Measurements from ENCODE around the gene DYRK1B.

GRCh38 chr19:39816287-39817048 is 17.5 kb downstream of the DYRK1B start:
- TF ChIP-seq, protein P1, sequence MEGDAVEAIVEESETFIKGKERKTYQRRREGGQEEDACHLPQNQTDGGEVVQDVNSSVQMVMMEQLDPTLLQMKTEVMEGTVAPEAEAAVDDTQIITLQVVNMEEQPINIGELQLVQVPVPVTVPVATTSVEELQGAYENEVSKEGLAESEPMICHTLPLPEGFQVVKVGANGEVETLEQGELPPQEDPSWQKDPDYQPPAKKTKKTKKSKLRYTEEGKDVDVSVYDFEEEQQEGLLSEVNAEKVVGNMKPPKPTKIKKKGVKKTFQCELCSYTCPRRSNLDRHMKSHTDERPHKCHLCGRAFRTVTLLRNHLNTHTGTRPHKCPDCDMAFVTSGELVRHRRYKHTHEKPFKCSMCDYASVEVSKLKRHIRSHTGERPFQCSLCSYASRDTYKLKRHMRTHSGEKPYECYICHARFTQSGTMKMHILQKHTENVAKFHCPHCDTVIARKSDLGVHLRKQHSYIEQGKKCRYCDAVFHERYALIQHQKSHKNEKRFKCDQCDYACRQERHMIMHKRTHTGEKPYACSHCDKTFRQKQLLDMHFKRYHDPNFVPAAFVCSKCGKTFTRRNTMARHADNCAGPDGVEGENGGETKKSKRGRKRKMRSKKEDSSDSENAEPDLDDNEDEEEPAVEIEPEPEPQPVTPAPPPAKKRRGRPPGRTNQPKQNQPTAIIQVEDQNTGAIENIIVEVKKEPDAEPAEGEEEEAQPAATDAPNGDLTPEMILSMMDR (conservative IDR thresholded peaks at IDR 0.05 in 1 of 2, IDR thresholded peaks at IDR 0.05 in 1 of 2; ENCODE audit: extremely low read depth in 1 of 2, insufficient read depth in 1 of 2, low read depth in 1 of 2, low read length in 2 of 2) = no peak
- no peak for TF ChIP-seq EZH2 (IDR thresholded peaks at IDR 0.05; ENCODE audit: borderline replicate concordance, low read length)
